GM21723 (cell line): Measurements from ENCODE around the gene TCF7L2.
A peak's percentile ranks its signal among the peaks of the same experiment; 100 is the strongest.

Source experiments
- ATAC-seq: cut with Tn5 transposase; IDR thresholded peaks from one replicate; pipeline ENCODE4 v1.9.1; 2021; ENCODE audit warnings: mild to moderate bottlenecking, moderate library complexity; ENCODE audit not compliant: unreplicated experiment

TCF7L2 gene

DNA sequence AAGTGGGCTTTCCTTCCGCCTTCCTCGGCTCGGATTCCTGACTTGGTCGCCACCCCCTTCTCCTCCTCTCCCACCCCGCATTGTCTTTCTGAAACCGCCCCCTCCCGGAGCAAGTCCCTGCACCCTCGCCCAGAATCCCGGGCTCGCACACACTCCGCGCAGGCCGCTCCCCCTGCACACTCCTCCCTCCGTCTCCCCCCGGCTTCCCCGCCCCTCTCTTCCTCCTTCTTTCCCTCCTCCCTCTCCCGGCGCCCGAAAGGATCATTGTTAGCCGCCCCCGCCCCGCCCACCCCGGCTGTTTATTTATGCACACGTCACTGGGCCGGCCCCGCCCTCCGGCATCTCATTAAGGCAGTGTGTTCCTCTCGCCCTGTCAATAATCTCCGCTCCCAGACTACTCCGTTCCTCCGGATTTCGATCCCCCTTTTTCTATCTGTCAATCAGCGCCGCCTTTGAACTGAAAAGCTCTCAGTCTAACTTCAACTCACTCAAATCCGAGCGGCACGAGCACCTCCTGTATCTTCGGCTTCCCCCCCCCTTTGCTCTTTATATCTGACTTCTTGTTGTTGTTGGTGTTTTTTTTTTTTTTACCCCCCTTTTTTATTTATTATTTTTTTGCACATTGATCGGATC is at the start of gene TCF7L2:
Gene TCF7L2, plus strand, starts transcription at position 373 of the 633 bp plus-strand sequence. CDS start 510 bp downstream, outside the sequence.
- peak; percentile 54 for ATAC-seq

DNA sequence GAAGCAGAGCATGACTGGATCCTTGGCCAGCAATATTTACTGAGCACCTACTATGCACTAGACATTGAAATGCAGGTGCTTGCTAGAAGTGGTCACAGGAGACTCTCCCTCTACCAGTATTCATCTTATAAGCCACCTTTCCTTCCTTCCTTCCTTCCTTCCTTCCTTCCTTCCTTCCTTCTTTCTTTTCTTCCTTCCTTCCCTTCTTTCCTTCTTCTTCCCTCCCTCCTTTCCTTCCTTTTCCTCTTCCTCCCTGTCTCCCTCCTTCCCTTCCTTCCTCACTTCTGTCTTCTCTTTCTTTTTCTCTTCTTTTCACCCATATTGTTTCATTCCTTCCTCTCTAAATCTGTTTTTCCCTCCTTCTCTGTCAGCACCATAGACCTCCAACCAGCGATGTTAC is 47.3 kb upstream of the TCF7L2 start:
- ATAC-seq, result no peak

DNA sequence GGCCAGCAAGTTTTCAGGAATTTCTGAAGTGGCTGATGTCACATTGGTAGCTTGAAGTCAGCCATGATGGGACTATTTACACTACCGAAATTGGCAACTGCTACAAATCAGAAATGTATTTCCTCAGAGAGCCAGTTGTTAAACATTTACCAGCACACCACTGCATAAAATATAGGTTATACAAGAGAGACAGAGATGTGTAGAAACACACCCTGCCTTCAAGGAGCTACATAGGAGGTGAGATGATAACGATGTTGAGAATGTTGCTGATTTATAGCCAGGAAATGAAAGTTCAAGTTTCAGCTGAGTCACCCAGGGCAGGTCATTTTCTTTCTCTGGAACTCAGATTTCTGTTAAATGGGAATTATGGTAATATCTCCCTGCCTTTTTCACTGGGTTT is 46.0 kb upstream of the TCF7L2 start:
- ATAC-seq, result no peak

DNA sequence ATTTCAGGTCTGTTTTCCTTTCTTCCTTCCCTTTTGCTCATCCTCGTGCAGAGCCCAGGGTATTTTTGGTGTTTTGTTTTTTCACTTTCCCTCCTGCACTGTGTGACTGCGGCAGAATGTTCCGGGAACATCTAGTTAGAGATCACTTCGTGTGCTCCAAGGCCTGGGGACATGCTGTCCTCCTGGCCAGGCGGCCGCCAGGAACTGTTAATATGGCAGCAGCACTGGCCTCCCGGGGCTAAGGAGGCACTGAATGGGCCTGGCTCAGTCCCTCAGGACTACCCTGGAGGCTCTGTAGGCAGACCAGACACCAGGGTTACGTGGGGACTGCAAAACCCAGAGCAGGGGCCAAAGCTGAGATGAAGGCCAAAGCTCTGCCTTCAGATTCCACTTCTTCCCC is 43.1 kb upstream of the TCF7L2 start:
- ATAC-seq, result no peak

DNA sequence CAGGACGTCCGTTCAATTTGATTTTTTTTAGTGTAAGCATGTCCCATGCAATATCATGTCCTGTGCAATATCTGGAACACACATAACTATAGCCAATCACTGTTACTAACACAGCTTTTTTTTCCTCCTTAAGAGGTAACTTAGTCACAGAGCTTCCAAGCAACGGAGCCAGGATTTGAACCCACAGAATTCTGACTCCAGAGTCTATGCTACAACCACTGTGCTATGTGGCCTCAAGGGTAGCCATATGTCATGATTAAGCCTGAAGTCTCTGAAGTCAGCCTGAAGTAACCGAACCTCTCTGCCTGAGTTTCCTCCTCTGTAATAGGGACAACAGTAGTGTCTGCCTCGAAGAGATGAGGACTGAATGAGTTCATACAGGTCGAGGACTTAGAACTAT is 42.2 kb upstream of the TCF7L2 start:
- ATAC-seq, result no peak

DNA sequence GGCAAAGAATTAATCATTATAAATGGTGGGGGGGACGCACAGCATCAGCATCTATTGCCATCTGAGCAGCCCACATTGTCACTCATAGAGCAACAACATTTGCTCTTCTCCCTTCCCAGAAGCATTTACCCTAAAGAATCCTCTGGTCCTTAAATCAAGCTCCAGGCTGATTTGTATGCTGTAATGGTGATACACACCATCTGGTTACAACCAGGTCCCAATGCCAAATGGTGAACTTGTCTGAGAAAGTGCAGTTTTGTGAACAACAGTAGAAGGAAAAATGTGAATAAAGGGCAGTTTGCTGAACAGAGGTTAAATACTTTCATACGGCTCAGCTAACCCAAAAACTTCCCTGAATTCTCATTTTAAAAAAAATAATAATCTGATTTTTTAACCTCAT is 38.8 kb upstream of the TCF7L2 start:
- ATAC-seq, result no peak

DNA sequence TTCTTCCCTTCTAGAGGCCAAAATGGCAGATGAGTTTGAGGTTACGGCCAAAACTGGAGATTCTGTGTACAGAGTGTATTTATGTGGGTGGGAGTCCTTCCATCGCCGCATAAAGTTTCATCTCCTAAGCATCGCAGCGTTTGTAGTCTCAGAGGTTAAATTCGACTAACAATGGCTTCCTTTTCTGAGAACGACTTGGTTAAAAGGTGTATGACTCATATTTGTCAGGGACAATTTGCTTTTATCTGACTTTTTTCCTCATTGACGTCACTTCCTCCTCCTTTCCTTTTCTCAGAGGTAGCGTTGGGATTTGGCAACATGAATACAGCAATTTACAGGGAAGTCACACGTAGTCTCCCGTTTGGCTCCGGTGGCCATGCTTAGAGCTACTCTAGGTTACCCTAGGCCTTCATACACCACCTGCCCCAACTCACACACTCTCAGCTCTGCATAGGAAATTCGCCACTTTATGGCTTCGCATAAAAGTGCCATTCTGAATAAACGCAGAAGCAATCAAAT is 37.6 kb upstream of the TCF7L2 start:
- ATAC-seq, result no peak

DNA sequence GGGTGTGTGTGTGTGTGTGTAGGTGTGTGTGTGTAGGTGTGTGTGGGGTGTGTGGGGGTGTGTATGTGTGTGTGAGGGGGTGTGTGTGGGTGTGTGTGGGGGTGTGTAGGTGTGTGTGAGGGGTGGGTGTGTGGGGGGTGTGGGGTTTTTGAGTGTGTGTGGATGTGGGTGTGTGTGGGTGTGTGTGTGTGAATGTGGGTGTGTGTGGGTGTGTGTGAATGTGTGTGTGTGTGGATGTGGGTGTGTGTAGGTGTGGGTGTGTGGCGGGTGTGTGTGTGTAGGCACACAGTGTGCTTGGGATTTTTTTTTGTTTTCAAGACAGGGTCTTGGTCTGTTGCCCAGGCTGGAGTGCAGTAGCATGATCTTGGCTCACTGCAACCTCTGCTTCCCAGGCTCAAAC is 36.8 kb upstream of the TCF7L2 start:
- ATAC-seq, result no peak

DNA sequence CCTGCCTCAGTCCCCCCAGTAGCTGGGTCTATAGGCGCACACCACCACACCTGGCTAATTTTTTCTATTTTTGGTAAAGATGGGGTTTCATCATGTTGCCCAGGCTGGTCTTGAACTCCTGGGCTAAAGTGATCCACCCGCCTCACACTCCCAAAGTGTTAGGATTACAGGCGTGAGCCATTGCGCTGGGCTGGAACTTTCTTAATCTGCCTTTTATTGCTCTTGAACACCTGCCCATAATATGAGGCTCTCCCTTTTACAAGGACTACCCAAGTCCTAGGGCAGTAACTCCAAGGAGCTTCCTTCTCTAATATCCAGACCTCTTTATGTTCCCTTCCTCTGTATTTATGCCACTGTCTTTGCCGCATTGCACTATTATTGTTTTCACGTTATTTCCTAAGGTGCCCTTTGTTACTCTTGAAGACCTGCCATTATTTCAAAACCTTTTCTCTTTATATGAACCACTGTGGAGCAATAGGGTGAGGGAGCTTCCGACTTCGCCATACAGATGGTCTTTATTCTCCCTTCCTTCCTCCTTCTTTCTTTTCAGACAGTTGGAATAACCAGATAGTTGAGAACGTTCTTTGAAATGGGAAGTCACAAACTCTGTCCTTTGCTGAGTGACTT is 36.3 kb upstream of the TCF7L2 start:
- ATAC-seq, result no peak

DNA sequence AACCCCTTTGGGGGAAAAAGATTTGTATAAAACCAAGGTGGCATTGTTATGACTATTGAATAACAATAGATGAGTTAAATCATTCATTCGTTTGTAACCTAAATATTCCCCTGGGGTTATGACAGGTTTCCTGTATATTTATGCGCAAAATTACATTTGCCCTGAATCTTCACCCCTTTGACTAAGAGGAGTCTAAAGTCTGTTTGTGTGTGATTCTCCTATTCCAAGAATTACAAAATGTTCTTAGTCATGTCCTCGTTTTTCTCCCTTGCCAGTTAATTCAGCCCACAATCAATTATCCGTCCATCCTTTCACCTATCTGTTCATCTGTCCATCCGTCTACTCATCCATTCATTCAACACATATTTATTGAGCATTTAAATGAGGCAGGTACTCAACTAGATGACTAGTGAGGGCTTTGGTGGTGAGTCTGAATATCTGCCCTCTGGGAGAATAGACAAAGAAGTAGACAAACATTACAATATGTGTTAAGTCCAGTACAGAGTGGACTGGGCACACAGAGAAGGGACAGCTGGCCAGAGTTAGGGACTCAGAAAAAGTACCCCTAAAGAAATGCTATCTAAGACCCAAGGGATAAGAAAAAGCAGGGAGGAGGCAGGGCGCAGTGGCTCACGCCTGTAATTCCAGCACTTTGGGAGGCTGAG is 35.6 kb upstream of the TCF7L2 start:
- ATAC-seq, result no peak

DNA sequence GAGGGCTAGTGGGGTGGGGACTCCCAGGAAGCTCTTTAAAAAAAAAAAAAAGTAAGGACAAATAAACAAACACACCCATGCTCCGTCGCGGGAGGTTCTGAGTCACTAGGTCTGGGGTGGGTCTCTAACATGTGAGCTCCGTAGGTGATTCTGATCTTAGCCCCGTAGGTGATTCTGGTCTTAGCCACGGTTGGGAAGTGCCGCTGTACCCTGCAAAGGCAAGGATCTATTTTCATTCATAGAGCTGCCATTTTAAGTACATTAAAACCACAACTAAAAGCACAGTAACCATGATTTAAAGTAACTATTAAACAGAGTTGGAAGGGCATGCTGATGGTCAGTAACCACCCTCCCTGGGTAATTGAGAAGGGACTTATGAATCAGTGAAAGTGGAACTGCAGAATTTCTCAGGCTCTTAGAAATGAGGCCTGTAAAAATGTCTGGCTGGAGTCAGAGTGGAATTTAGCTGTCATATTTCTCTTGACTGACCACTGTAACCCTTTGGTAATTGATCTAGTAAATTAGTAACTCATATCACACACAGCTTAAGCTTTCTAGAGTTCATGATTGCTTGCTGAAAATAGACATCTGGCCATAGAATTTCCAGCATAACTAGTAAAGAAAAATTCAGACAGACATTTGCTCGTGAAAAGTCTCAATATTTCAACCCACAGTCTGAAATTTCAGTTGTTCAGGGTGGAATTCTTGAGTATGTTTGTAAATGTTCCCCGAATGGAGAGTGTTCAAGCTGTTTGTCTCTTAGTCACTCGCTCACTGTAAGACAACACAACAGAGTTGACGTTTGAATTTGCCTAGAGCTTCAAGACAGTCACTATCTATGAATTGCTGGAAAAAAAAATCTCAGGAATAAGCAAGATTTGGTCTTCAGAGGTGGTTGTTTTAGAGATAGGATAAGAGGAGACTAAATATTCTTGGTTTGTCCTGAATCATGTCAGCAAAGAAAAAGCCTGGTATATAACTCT is 34.2 kb upstream of the TCF7L2 start:
- ATAC-seq, result no peak

DNA sequence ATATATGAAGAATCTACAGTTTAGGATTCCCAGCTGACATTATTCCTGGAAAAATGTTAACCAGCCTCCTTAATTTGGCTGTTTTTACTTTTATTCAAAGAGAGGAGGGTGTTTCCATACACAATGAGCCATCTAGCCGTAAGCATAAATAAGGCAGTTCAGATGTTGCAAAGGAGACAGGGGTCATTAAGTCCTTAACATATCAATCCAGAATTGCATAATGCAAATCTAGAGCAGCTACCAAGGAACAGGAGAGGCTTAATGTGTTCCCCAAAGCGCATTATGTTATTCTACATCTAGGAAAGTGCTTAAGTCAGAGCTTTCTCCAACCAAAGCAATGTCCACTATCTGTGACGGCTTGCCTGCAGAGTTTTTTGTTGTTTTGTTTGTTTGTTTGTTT is 32.4 kb upstream of the TCF7L2 start:
- ATAC-seq, result no peak

DNA sequence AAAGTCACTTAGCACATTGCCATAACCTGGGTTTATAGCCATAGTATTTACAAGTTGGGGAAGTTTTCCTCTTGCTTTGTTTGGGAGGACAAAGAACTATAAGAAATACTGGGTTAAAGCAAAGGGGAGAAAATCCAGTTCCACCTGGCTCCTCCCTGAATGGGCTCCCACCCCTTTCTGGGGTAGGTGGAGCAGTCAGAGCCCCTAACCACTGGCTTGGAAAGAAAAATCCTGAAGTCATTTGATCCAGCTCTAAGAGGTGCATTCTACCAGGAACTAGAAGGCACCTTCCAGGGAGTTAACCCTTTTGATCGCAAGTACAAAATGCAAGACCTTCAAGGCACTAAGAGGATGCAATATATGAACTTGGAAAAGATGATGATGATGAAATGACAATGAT is 31.3 kb upstream of the TCF7L2 start:
- no peak for ATAC-seq

DNA sequence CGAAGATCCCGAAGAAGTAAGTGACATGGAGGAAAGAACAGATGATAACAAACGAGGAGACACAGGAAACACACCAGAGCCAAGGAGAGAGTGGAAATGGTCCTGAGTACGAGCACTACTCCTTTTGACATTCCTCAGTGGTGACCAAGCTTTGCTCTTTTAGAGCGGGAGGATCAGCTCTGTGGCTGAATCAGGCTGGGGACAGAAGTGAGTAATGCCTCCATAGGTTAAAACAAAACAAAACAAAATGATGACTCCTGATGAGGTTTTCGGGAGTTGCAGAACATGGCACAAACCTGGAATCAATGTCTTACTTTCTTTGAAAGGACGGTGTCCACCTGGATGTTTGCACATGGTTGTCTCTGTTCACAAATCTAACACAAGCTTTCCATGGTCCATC is 30.3 kb upstream of the TCF7L2 start:
- no peak for ATAC-seq

DNA sequence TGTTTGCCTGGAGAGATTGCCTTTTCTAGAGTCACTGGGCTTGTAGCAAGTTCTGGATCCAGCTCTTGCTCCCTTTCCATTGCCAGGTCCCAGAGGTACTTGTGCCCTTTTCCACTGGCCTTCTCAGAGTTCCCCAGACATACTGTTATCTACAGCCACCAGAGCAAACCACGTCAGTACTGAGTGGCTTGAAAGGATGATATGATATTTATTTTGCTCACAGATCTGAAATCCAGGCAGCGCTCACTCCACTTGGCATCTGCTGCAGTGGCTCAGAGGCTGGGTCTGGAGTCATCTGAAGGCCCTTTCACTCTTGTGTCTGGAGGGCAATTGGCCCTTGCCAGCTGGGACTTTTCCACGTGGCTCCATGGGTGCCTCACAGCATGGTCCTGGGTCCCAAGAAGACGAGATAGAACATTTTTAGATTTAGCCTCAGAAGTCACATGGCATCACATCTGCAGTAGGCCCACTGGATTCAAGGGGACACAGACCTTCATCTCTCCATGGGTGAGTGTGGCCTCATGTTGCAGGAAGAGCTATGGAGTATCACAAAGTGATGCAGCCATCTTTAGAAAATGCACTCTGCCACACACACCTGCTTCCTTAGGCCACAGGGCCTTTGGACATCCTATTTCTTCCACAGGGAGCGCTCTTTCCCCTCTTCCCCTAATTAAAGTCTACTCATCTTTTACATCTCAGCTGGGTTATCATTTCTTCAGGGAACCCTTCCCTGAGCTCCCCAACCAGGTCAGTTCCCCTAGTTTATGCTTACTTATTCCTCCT is 22.9 kb upstream of the TCF7L2 start:
- ATAC-seq, result no peak

DNA sequence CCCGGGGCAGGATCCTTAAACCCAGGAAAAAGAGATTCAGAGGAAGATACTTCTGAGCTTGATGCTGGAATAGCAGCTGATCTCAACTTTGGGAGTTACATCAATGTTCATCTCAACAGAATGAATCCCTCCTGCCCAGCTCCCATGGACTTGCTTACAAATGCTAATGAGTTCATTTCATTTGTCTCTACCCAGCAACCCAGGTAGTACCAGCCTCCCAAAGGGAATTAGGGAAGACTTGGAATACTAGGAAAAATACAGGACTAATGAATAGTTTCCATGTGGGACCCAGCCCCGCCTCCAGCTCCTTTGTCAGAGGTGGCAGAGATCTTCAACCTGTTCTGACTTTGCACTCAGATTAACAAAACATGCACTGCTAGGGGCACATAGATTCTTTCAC is 22.1 kb upstream of the TCF7L2 start:
- no peak for ATAC-seq

DNA sequence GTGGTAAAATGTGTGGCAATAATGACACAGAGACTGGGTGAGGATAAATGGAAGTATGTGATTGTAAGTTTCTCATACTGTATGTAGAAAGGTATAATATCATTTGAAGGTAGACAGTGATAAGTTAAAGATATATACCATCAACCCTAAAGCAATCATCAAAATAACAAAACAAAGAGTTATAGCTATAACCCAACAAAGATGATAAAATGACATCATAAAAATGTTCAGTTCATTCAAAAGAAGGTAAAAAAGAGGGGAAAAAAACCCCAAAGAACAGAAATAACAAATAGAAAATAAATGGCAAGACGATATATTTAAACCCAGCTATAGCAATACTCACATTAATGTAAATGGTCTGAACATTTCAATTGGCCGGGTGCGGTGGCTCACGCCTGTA is 17.4 kb upstream of the TCF7L2 start:
- no peak for ATAC-seq

DNA sequence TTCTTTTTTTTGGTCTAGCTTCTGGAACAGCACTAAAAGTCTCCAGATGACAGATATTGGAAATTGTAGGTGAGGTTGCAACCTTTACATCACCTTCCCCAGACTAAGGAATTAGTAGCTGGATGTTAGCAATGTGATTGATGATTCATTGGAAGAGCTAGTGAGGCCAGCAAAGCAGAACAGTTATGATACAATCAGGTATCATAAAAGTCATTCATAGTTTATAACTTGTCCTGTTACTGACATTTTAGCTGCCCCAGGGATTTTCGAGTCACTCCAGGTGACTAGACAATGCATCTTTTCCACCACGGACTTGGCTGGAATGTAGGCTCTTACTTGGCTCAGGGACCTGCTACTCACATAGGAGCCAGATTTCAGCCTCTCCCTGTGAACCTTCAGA is 15.9 kb upstream of the TCF7L2 start:
- no peak for ATAC-seq

DNA sequence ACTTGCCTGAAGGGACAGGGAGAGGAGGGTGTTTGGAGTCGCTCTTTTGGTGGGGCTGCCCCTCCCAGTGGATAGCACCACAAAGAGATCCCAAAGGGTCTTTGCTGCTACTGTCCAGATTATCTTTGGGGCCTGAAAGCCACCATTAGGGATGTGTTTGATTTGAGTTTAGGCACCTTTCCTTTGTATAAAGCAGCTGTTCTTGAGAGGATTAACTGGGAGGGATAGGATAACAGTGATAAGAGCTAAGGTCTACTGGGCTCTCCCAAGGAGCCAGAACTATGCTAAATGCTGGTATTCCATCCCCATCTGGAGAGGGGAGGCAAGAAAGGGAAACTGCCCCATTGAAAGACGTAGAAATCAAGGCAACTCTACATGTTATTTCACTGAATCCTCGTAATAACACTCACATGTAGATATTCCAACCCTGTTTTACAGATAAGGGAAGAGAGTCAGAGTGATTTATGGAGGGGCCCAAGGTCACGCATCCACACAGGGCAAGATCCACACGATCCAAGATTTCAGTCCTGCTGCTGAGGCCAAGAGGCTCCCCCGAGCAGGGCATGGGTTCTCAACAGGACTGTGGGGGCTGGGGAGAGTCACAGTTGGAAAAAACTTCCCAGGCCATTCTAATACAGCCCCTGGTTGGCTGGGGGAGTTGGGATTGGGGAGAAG is 11.1 kb upstream of the TCF7L2 start:
- ATAC-seq, result no peak

DNA sequence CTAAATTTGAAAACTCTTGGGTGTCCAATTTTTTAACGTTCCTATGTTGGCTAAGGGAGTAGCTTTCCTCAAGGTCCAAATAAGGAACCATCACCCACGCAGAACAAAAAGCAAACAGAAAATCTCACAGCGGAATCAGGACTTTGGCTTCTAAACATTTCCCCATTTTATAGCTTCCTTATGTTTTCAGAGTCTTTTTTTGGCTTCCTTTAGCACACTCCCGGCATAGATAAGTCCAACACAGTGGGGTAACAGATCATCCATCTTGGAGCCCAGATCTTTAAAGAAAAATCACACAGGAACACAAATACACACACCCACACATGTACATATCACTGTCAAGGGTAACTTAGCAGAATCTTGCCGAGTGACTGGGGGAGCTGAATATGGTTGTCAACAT is 4.2 kb upstream of the TCF7L2 start:
- ATAC-seq, result no peak
